IMR-90 (cell line): ENCODE results near the gene GRM8. TPM values are rescaled to one million over a fixed set of nuclear protein-coding genes. Genes with fewer than 3 reads are reported as not detected.

Experiments used
- ATAC-seq: fragments of 200-7000 bp; cut with Tn5 transposase; 2 replicates; pipeline ENCODE4 v1.9.1; 2020; ENCODE audit warnings: low read depth, mild to moderate bottlenecking, moderate library complexity
- BruUV-seq: library from RNA; stranded (reverse); fragments of 400-500 nt; replicated peaks from 2 replicates; lab custom pipeline; 2021; lab: Mats Ljungman, UMichigan
- CTCF ChIA-PET: fragments of 300-600 bp; formaldehyde crosslinking; extraction: SDS; loops from one replicate; lab custom pipeline; 2021; ENCODE audit warnings: antibody characterized with exemption; lab: Yijun Ruan, JAX
- POLR2A ChIA-PET: fragments of 300-600 bp; sonication (Branson Sonifier 250); formaldehyde crosslinking; loops from one replicate; lab custom pipeline; 2022; ENCODE audit warnings: antibody characterized with exemption; ENCODE audit not compliant: unreplicated experiment; lab: Charles Lee
- DNase-seq: peaks from one replicate; pipeline ENCODE4 v3.0.0; 2013
- H2AFZ ChIP-seq: replicated peaks from 2 replicates; pipeline ENCODE3; 2013; ENCODE audit warnings: low read length, mild to moderate bottlenecking; ENCODE audit not compliant: poor library complexity
- H2AK5ac ChIP-seq: 2 replicates; pipeline ENCODE4 v1.6.1; 2013; ENCODE audit warnings: low read depth, low read length, inconsistent platforms
- H2AK9ac ChIP-seq: replicated peaks from 2 replicates; pipeline ENCODE3; 2013; ENCODE audit warnings: mild to moderate bottlenecking, low read depth, low read length, moderate library complexity; ENCODE audit not compliant: poor library complexity
- H2BK120ac ChIP-seq: 2 replicates; pipeline ENCODE4 v1.6.1; 2013; ENCODE audit warnings: low read depth, low read length, inconsistent platforms
- H2BK15ac ChIP-seq: 3 replicates; pipeline ENCODE4 v1.6.1; 2013; ENCODE audit warnings: low read depth, low read length, inconsistent platforms
- H2BK20ac ChIP-seq: 2 replicates; pipeline ENCODE4 v1.6.1; 2013; ENCODE audit warnings: low read depth, mild to moderate bottlenecking, inconsistent platforms, low read length, moderate library complexity
- H2BK5ac ChIP-seq: 2 replicates; pipeline ENCODE4 v1.6.1; 2013; ENCODE audit warnings: mild to moderate bottlenecking, low read depth, low read length, inconsistent platforms; ENCODE audit not compliant: poor library complexity, severe bottlenecking
- H3K14ac ChIP-seq: replicated peaks from 2 replicates; pipeline ENCODE4 v1.6.1; 2013; ENCODE audit warnings: low read depth, low read length, inconsistent platforms
- H3K18ac ChIP-seq: 2 replicates; pipeline ENCODE4 v1.6.1; 2013; ENCODE audit warnings: low read depth, low read length, control low read depth
- H3K23ac ChIP-seq: 2 replicates; pipeline ENCODE4 v1.6.1; 2013; ENCODE audit warnings: low read depth, low read length, inconsistent platforms
- H3K27ac ChIP-seq: 2 replicates; pipeline ENCODE4 v1.5.1; 2013; ENCODE audit warnings: mild to moderate bottlenecking, control low read depth, low read length; ENCODE audit not compliant: insufficient read depth
- H3K27me3 ChIP-seq: 2 replicates; pipeline ENCODE4 v1.6.1; 2013; ENCODE audit warnings: low read length; ENCODE audit not compliant: control insufficient read depth, insufficient read depth
- H3K36me3 ChIP-seq: 2 replicates; pipeline ENCODE4 v1.6.1; 2013; ENCODE audit warnings: low read length, mixed read lengths; ENCODE audit not compliant: control insufficient read depth, insufficient read depth
- H3K4ac ChIP-seq: 2 replicates; pipeline ENCODE4 v1.6.1; 2013; ENCODE audit warnings: low read depth, low read length, inconsistent platforms
- H3K4me1 ChIP-seq: 2 replicates; pipeline ENCODE4 v1.6.1; 2013; ENCODE audit warnings: low read length, mixed read lengths; ENCODE audit not compliant: control insufficient read depth, insufficient read depth
- H3K4me2 ChIP-seq: 2 replicates; pipeline ENCODE4 v1.6.1; 2013; ENCODE audit warnings: low read depth, mild to moderate bottlenecking, control low read depth, low read length, moderate library complexity
- H3K4me3 ChIP-seq: 2 replicates; pipeline ENCODE4 v1.5.1; 2013; ENCODE audit warnings: low read depth, mild to moderate bottlenecking, control low read depth, low read length, moderate library complexity; ENCODE audit not compliant: insufficient read depth
- H3K56ac ChIP-seq: 2 replicates; pipeline ENCODE4 v1.6.1; 2013; ENCODE audit warnings: low read length, inconsistent platforms; ENCODE audit not compliant: insufficient read depth; ENCODE audit errors: extremely low read depth
- H3K79me1 ChIP-seq, 2 experiments: 2 replicates each; pipeline ENCODE4 v1.6.1; 2013; ENCODE audit warnings: low read length in 2 of 2, inconsistent platforms in 1 of 2, low read depth in 1 of 2
- H3K9ac ChIP-seq: 2 replicates; pipeline ENCODE4 v1.6.1; 2013; ENCODE audit warnings: low read depth, low read length, control low read depth
- H3K9me1 ChIP-seq: 2 replicates; pipeline ENCODE4 v1.6.1; 2013; ENCODE audit warnings: low read length, inconsistent platforms; ENCODE audit not compliant: insufficient read depth
- H3K9me3 ChIP-seq: 2 replicates; pipeline ENCODE4 v1.6.1; 2013; ENCODE audit warnings: low read length; ENCODE audit not compliant: control insufficient read depth, insufficient read depth
- H4K20me1 ChIP-seq: 2 replicates; pipeline ENCODE4 v1.6.1; 2013; ENCODE audit warnings: low read length, inconsistent platforms; ENCODE audit not compliant: insufficient read depth
- H4K5ac ChIP-seq: 2 replicates; pipeline ENCODE4 v1.6.1; 2013; ENCODE audit warnings: mild to moderate bottlenecking, low read depth, low read length, control low read depth
- H4K8ac ChIP-seq, 2 experiments: 2 replicates each; pipeline ENCODE4 v1.6.1; 2013; ENCODE audit warnings: low read depth in 2 of 2, low read length in 2 of 2, control low read depth in 1 of 2, inconsistent platforms in 1 of 2
- H4K91ac ChIP-seq: 2 replicates; pipeline ENCODE4 v1.6.1; 2013; ENCODE audit warnings: low read depth, low read length, inconsistent platforms; ENCODE audit not compliant: insufficient read depth
- BHLHE40 ChIP-seq: fragments of 150-350 bp; IDR thresholded peaks from 2 replicates; pipeline ENCODE4 v1.6.1; 2016; ENCODE audit warnings: mild to moderate bottlenecking, low read depth, low read length
- CEBPB ChIP-seq: IDR thresholded peaks from 2 replicates; pipeline ENCODE4 v1.6.1; 2012; ENCODE audit warnings: low read depth, low read length, improper control_type of control experiment
- CHD1 ChIP-seq: IDR thresholded peaks from 2 replicates; pipeline ENCODE4 v1.6.1; 2012; ENCODE audit warnings: low read depth, low read length, improper control_type of control experiment
- FOS ChIP-seq: fragments of 150-350 bp; IDR thresholded peaks from 2 replicates; pipeline ENCODE4 v1.6.1; 2016; ENCODE audit warnings: low read depth, low read length
- NFE2L2 ChIP-seq: fragments of 150-350 bp; IDR thresholded peaks from 2 replicates; pipeline ENCODE4 v1.6.1; 2016; ENCODE audit warnings: low read depth, mild to moderate bottlenecking, low read length
- RCOR1 ChIP-seq: IDR thresholded peaks from 2 replicates; pipeline ENCODE4 v1.6.1; 2012; ENCODE audit warnings: mild to moderate bottlenecking, low read length, improper control_type of control experiment; ENCODE audit not compliant: insufficient replicate concordance
- RFX5 ChIP-seq: IDR thresholded peaks from 2 replicates; pipeline ENCODE4 v1.8.0; 2012; ENCODE audit warnings: low read depth, mild to moderate bottlenecking, low read length, moderate library complexity
- SMC3 ChIP-seq: fragments of 150-350 bp; IDR thresholded peaks from 2 replicates; pipeline ENCODE4 v1.6.1; 2016; ENCODE audit warnings: low read depth, mild to moderate bottlenecking, antibody characterized with exemption, low read length, moderate library complexity
- WGBS, 2 experiments: methylation state at CpG; one replicate each; pipeline versions ENCODE4 v1.1.5 to v1.1.7; 2013; ENCODE audit warnings: missing lambda C conversion rate in 2 of 2; ENCODE audit not compliant: insufficient read length in 1 of 2; ENCODE audit errors: extremely low coverage in 2 of 2; 5-methylcytosine and 5-hydroxymethylcytosine counted together
- dilution Hi-C: fragments of 300-500 bp; cut with HindIII; formaldehyde crosslinking; loops from one replicate; pipeline ENCODE4 v1.14.3; 2018; ENCODE audit warnings: low sequenced_read_pairs; ENCODE audit not compliant: unreplicated experiment
- in situ Hi-C: fragments of 300-500 bp; cut with MboI; formaldehyde crosslinking; loops from 3 replicates; pipeline ENCODE4 v1.14.3; 2019; ENCODE audit warnings: low sequenced_read_pairs, inconsistent platforms, mixed read lengths
- intact Hi-C: fragments of 100-400 bp; cut with micrococcal nuclease; formaldehyde crosslinking; loops from 2 replicates; pipeline ENCODE4 v1.10.0; 2022
- polyA plus RNA-seq, 3 experiments: library from polyadenylated mRNA; depleted of rRNA; stranded (reverse); fragments of >200 nt; gene quantifications; 2 replicates each; pipeline ENCODE4 v1.2.3, GENCODE V29; 2012; ENCODE audit warnings: low replicate concordance in 1 of 3
- total RNA-seq: library from RNA; depleted of rRNA; stranded (reverse); fragments of >200 nt; gene quantifications from 2 replicates; pipeline ENCODE4 v1.2.3, GENCODE V29; 2012
- TF ChIP-seq, protein P1 (sequence below): fragments of 150-350 bp; IDR thresholded peaks from 2 replicates; pipeline ENCODE4 v1.6.1; 2016; ENCODE audit warnings: low read depth, mild to moderate bottlenecking, low read length, moderate library complexity, borderline replicate concordance

Gene GRM8
- total and polyA plus RNA-seq, 2 of the 4 experiments (the other 2 are of a cell fraction) = not detected

DNA sequence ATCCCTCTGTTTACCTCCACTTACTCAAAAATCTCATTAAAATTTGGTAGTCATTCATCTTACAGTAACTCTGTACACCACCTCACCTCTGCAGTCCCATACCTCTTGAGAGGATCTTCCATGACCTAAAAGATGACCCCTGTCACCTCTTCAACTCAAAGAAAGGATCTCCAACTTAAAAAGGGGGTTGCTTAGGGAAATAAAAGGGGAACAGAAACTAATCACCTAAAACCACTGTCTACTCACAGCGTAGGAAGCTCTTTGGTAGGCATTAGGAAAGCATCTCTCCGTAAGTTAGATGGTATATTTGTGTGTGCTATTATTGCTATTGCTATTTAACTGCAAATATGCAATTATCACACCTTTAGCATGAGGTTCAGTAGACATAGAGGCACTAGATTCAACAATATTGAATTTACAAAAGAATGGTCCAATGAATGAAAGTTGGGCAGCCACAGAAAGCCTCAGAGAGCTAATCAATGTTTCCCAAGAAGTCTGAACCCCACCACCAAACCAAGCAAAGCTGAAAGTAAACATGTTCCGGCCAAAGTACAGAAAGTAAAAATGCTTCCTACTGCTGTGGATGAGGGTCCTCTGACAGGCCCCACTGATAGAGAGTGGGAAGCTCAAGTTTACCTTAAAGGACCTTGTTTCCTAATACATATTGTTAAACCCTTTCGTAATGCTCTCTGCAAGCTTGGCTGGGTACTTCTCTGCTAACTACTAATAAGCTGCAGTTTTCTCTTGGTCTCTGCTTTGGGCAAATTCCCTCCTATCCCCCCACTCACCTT is 105.8 kb downstream of the GRM8 start:
- no peak overlapping the region for H3K23ac ChIP-seq
- H3K27me3 ChIP-seq = no peaks in the 10 kb centered on the region
- DNase-seq (no peak), ATAC-seq (no peak)
- in situ Hi-C loops (no loop called here), dilution Hi-C loops (no loop called here), intact Hi-C loops (no loop called here)
- H3K18ac ChIP-seq = no peak overlapping the region
- no peak overlapping the region for H3K9ac ChIP-seq
- peaks cover 4% of the 10 kb centered on the region; the same call in 1 of the 2 replicates for H3K9me3 ChIP-seq
- H3K4ac ChIP-seq = no peak overlapping the region
- TF ChIP-seq BHLHE40 (no peak), CHD1 (no peak), RCOR1 (no peak), NFE2L2 (no peak), FOS (no peak), RFX5 (no peak), SMC3 (no peak), CEBPB (no peak)
- TF ChIP-seq, protein P1, sequence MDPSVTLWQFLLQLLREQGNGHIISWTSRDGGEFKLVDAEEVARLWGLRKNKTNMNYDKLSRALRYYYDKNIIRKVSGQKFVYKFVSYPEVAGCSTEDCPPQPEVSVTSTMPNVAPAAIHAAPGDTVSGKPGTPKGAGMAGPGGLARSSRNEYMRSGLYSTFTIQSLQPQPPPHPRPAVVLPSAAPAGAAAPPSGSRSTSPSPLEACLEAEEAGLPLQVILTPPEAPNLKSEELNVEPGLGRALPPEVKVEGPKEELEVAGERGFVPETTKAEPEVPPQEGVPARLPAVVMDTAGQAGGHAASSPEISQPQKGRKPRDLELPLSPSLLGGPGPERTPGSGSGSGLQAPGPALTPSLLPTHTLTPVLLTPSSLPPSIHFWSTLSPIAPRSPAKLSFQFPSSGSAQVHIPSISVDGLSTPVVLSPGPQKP = no peak
- H2AK5ac ChIP-seq = no peak overlapping the region
- no peak overlapping the region for H3K4me3 ChIP-seq
- no peak overlapping the region for H3K27ac ChIP-seq
- H4K20me1 ChIP-seq = no peaks in the 10 kb centered on the region
- H2BK20ac ChIP-seq = no peak overlapping the region
- H2BK120ac ChIP-seq = no peak overlapping the region
- no peak overlapping the region for H2AFZ ChIP-seq
- ChIA-PET CTCF (no interaction called here), POLR2A (no interaction called here)
- H4K91ac ChIP-seq = no peak overlapping the region
- no peak overlapping the region for H3K56ac ChIP-seq
- H2BK5ac ChIP-seq = no peak overlapping the region
- H3K9me1 ChIP-seq = no peaks in the 10 kb centered on the region
- no CpG with 5 or more reads among the region's 4 CpGs for WGBS, 2 experiments
- H4K8ac ChIP-seq = no peak overlapping the region
- no peak overlapping the region for H3K4me2 ChIP-seq
- H3K36me3 ChIP-seq = no peaks in the 10 kb centered on the region
- no peaks in the 10 kb centered on the region for H3K79me1 ChIP-seq
- H3K4me1 ChIP-seq = no peaks in the 10 kb centered on the region
- H4K5ac ChIP-seq = no peak overlapping the region
- no peak overlapping the region for H2AK9ac ChIP-seq
- no TSS peak for BruUV-seq
- H2BK15ac ChIP-seq = no peak overlapping the region
- H3K14ac ChIP-seq = no peak overlapping the region
